Common myeloid progenitor, CD34-positive (primary cell): ENCODE measurements around the gene MGAT5.

ENCODE experiments used
- CTCF ChIA-PET: fragments of 350-600 bp; sonication (Branson Sonifier 250); formaldehyde crosslinking; loops from one replicate; lab custom pipeline; 2021; ENCODE audit warnings: antibody characterized with exemption; lab: Charles Lee
- POLR2A ChIA-PET: fragments of 350-600 bp; sonication (Branson Sonifier 250); formaldehyde crosslinking; loops from one replicate; lab custom pipeline; 2021; ENCODE audit warnings: antibody characterized with exemption; lab: Charles Lee
- DNase-seq, 3 donors: peaks; one replicate each; pipeline versions ENCODE4 v3.0.0 to v3.0.0-alpha.2; 2013
- H3K27ac ChIP-seq, 2 experiments: 1 replicate in 1 of 2; 2 replicates in 1 of 2; pipeline ENCODE4 v1.7.0; 2013; ENCODE audit warnings: inconsistent platforms in 2 of 2, low read length in 2 of 2, mild to moderate bottlenecking in 2 of 2, low read depth in 1 of 2, moderate library complexity in 1 of 2; ENCODE audit not compliant: severe bottlenecking in 2 of 2, insufficient read depth in 1 of 2, poor library complexity in 1 of 2
- H3K27me3 ChIP-seq, 5 experiments: replicated peaks in 2 of 5; 1 replicate in 3 of 5; 2 replicates in 2 of 5; pipeline versions ENCODE4 v1.6.1 to v1.7.0; 2013; ENCODE audit warnings: low read length in 4 of 5, mild to moderate bottlenecking in 2 of 5, moderate library complexity in 2 of 5, inconsistent platforms in 1 of 5; ENCODE audit not compliant: insufficient read depth in 5 of 5, control insufficient read depth in 4 of 5
- H3K36me3 ChIP-seq, 4 experiments: 1 replicate in 2 of 4; 2 replicates in 2 of 4; pipeline versions ENCODE4 v1.6.1 to v1.7.0; 2013; ENCODE audit warnings: low read length in 3 of 4, control low read depth in 1 of 4, mild to moderate bottlenecking in 1 of 4; ENCODE audit not compliant: control insufficient read depth in 4 of 4, insufficient read depth in 4 of 4
- H3K4me1 ChIP-seq, 4 experiments: 1 replicate in 3 of 4; 2 replicates in 1 of 4; pipeline versions ENCODE4 v1.6.1 to v1.7.1; 2013; ENCODE audit warnings: low read length in 3 of 4, mild to moderate bottlenecking in 3 of 4, control low read depth in 1 of 4, inconsistent platforms in 1 of 4, moderate library complexity in 1 of 4; ENCODE audit not compliant: control insufficient read depth in 4 of 4, insufficient read depth in 4 of 4; ENCODE audit errors: control extremely low read depth in 1 of 4
- H3K4me3 ChIP-seq, 7 experiments: 1 replicate in 4 of 7; 2 replicates in 3 of 7; pipeline versions ENCODE4 v1.5.1 to v1.7.0; 2013; ENCODE audit warnings: mild to moderate bottlenecking in 7 of 7, low read length in 6 of 7, moderate library complexity in 6 of 7, inconsistent platforms in 2 of 7, low read depth in 2 of 7, control low read depth in 1 of 7; ENCODE audit not compliant: insufficient read depth in 4 of 7, control insufficient read depth in 1 of 7; ENCODE audit errors: extremely low read depth in 1 of 7
- H3K9me3 ChIP-seq, 5 experiments: 1 replicate in 4 of 5; 2 replicates in 1 of 5; pipeline versions ENCODE4 v1.6.1 to v1.7.1; 2013; ENCODE audit warnings: low read length in 4 of 5, mild to moderate bottlenecking in 2 of 5, inconsistent platforms in 1 of 5, low read depth in 1 of 5, moderate library complexity in 1 of 5; ENCODE audit not compliant: control insufficient read depth in 4 of 5, insufficient read depth in 2 of 5; ENCODE audit errors: control extremely low read depth in 1 of 5
- WGBS: methylation state at CpG from one replicate; pipeline ENCODE4 v1.1.5; 2013; ENCODE audit not compliant: insufficient coverage; 5-methylcytosine and 5-hydroxymethylcytosine counted together

The MGAT5 gene

GRCh38 chr2:134299334-134299733, 45.5 kb downstream of the MGAT5 start:
- Histone ChIP-seq H3K27ac (no peak overlapping the region), H3K36me3 (no peaks in the 10 kb centered on the region), H3K9me3 (peaks cover 0 to 5% (median 0%) of the 10 kb centered on the region in 5 experiments), H3K4me3 (no peak overlapping the region), H3K4me1 (peaks cover 0 to 25% (median 17%) of the 10 kb centered on the region in 4 experiments), H3K27me3 (no peaks in the 10 kb centered on the region)
- POLR2A ChIA-PET: no interaction called here
- CTCF ChIA-PET: no interaction called here
- 100% methylated on average over 1 of the region's 1 CpG for WGBS
- DNase-seq: no peak

- no peaks in the 10 kb centered on the region for H3K27me3 ChIP-seq
- H3K4me3 ChIP-seq: no peak overlapping the region
- CTCF ChIA-PET: no interaction called here
- peaks cover 0 to 19% (median 10%) of the 10 kb centered on the region in 4 experiments for H3K4me1 ChIP-seq
- H3K36me3 ChIP-seq: no peaks in the 10 kb centered on the region
- POLR2A ChIA-PET: no interaction called here
- peaks cover 0 to 5% (median 0%) of the 10 kb centered on the region in 5 experiments for H3K9me3 ChIP-seq
- H3K27ac ChIP-seq: no peak overlapping the region
- WGBS: no CpG with 5 or more reads among the region's 1 CpG
- no peak for DNase-seq
Observed at GRCh38 chr2:134300585-134300984, 46.7 kb downstream of the MGAT5 start.

- Histone ChIP-seq H3K9me3 (peaks cover 0 to 5% (median 0%) of the 10 kb centered on the region in 5 experiments), H3K4me3 (no peak overlapping the region), H3K36me3 (no peaks in the 10 kb centered on the region), H3K27me3 (no peaks in the 10 kb centered on the region), H3K4me1 (peaks cover 0 to 12% (median 5%) of the 10 kb centered on the region in 4 experiments), H3K27ac (no peak overlapping the region)
- ChIA-PET CTCF (no interaction called here), POLR2A (no interaction called here)
- DNase-seq: no peak
- WGBS: 100% methylated on average over 5 of the region's 8 CpGs
Observed at GRCh38 chr2:134301099-134301927, 47.4 kb downstream of the MGAT5 start.

GRCh38 chr2:134301928-134302260, 48.0 kb downstream of the MGAT5 start:
- Histone ChIP-seq H3K36me3 (no peaks in the 10 kb centered on the region), H3K27ac (no peak overlapping the region)

GRCh38 chr2:134304394-134305108, 50.7 kb downstream of the MGAT5 start:
- no peak overlapping the region for H3K27ac ChIP-seq
- no peak overlapping the region for H3K4me3 ChIP-seq
- no peak for DNase-seq
- ChIA-PET POLR2A (no interaction called here), CTCF (interaction anchor here (1.4 to 1.6 kb wide), 2 partner anchors 12 to 21 kb away, joined by 3 read pairs; no protein-coding TSS in a partner anchor)
- WGBS: 100% methylated on average over 1 of the region's 3 CpGs
- peaks cover 5 to 15% (median 10%) of the 10 kb centered on the region in 4 experiments for H3K4me1 ChIP-seq
- no peaks in the 10 kb centered on the region for H3K27me3 ChIP-seq
- H3K36me3 ChIP-seq: no peaks in the 10 kb centered on the region
- H3K9me3 ChIP-seq: peaks cover 0 to 5% (median 3%) of the 10 kb centered on the region in 5 experiments

More at GRCh38 chr2:134301928-134302260, 48.0 kb downstream of the MGAT5 start:
- Histone ChIP-seq H3K4me3 (no peak overlapping the region), H3K9me3 (peaks cover 0 to 5% (median 0%) of the 10 kb centered on the region in 5 experiments), H3K27me3 (no peaks in the 10 kb centered on the region), H3K4me1 (peaks cover 0 to 13% (median 1%) of the 10 kb centered on the region in 4 experiments)
- no peak for DNase-seq
- ChIA-PET CTCF (no interaction called here), POLR2A (no interaction called here)
- WGBS: 80% methylated on average over 1 of the region's 2 CpGs

GRCh38 chr2:134305109-134305491, 51.2 kb downstream of the MGAT5 start:
- no CpG with 5 or more reads among the region's 5 CpGs for whole genome bisulfite sequencing
- Histone ChIP-seq H3K27ac (no peak overlapping the region), H3K9me3 (peaks cover 0 to 5% (median 3%) of the 10 kb centered on the region in 5 experiments), H3K4me1 (peaks cover 5 to 15% (median 10%) of the 10 kb centered on the region in 4 experiments), H3K27me3 (no peaks in the 10 kb centered on the region), H3K4me3 (no peak overlapping the region), H3K36me3 (no peaks in the 10 kb centered on the region)
- POLR2A ChIA-PET: no interaction called here
- CTCF ChIA-PET: interaction anchor here (1.6 kb wide), 1 partner anchor 12 kb away, joined by 3 read pairs; no protein-coding TSS in a partner anchor
- no peak for DNase-seq
